ENCODE data around the gene TTR. TPM values are rescaled to one million over a fixed set of nuclear protein-coding genes. Genes with fewer than 3 reads are reported as not detected.

The TTR gene
- total and polyA plus RNA-seq, 2 donors (not counting 1 experiment from before 2014, with no cell fraction given): not detected

GRCh38 chr18:31579375-31579774 is 12.3 kb upstream of the TTR start:
- Histone ChIP-seq H3K27ac (ENCODE audit: low read length in 2 of 2) (no peak overlapping the region), H3K36me3 (replicated peaks in 1 of 2; ENCODE audit: control extremely low read depth in 1 of 2, control insufficient read depth in 1 of 2, extremely low read depth in 1 of 2, insufficient read depth in 2 of 2, low read length in 1 of 2) (no peaks in the 10 kb centered on the region), H2AFZ (ENCODE audit: insufficient read depth, low read depth, low read length, poor library complexity, severe bottlenecking) (no peak overlapping the region), H3K79me2 (ENCODE audit: control insufficient read depth, insufficient read depth, low read length) (no peaks in the 10 kb centered on the region), H3K4me3 (ENCODE audit: control extremely low read depth in 1 of 5, extremely low read depth in 1 of 5, insufficient read depth in 1 of 5, low read depth in 2 of 5, low read length in 4 of 5) (no peak overlapping the region), H3K9me3 (ENCODE audit: control extremely low read depth in 1 of 3, control insufficient read depth in 2 of 3, insufficient read depth in 1 of 3, low read length in 2 of 3) (no peaks in the 10 kb centered on the region), H4K20me1 (ENCODE audit: control insufficient read depth, insufficient read depth, low read length, poor library complexity, severe bottlenecking) (no peaks in the 10 kb centered on the region), H3K27me3 (replicated peaks in 1 of 4; ENCODE audit: control extremely low read depth in 1 of 4, control insufficient read depth in 3 of 4, insufficient read depth in 4 of 4, low read length in 3 of 4) (no peaks in the 10 kb centered on the region), H3K4me1 (ENCODE audit: control insufficient read depth in 2 of 2, insufficient read depth in 2 of 2, low read length in 2 of 2) (no peaks in the 10 kb centered on the region), H3K9ac (ENCODE audit: low read length) (no peak overlapping the region), H3K4me2 (replicated peaks; ENCODE audit: low read depth, low read length, poor library complexity, severe bottlenecking) (no peak overlapping the region)
- intact Hi-C loops (cut with micrococcal nuclease): no loop called here
- H3K4me1 Mint-ChIP-seq: no peaks in the 10 kb centered on the region
- H3K9me3 Mint-ChIP-seq (ENCODE audit: insufficient read depth): no peaks in the 10 kb centered on the region
- H3K27me3 Mint-ChIP-seq: no peaks in the 10 kb centered on the region
- 94% methylated on average over 2 of the region's 2 CpGs for WGBS (ENCODE audit: insufficient coverage)
- ATAC-seq (ENCODE audit: low read depth) (no peak), DNase-seq (no peak)
- TF ChIP-seq EZH2 (IDR thresholded peaks at IDR 0.05; ENCODE audit: borderline replicate concordance, insufficient read depth, low read depth, low read length, poor library complexity, severe bottlenecking) (no peak), CTCF (IDR thresholded peaks at IDR 0.05) (no peak)
- H3K27ac Mint-ChIP-seq: no peak overlapping the region
- CTCF ChIA-PET: interaction anchor here (1.1 kb wide), 1 partner anchor 23 kb away, joined by 3 read pairs; no protein-coding TSS in a partner anchor
- H3K4me3 Mint-ChIP-seq: no peak overlapping the region
- POLR2A ChIA-PET: no interaction called here

- Mint-ChIP-seq H3K9me3 (ENCODE audit: insufficient read depth) (no peaks in the 10 kb centered on the region), H3K27ac (no peak overlapping the region)
Measured at GRCh38 chr18:31581498-31582197, 10.0 kb upstream of the TTR start.

More at GRCh38 chr18:31581498-31582197, 10.0 kb upstream of the TTR start:
- Histone ChIP-seq H2AFZ (ENCODE audit: insufficient read depth, low read depth, low read length, poor library complexity, severe bottlenecking) (no peak overlapping the region), H3K4me2 (replicated peaks; ENCODE audit: low read depth, low read length, poor library complexity, severe bottlenecking) (no peak overlapping the region), H3K4me3 (ENCODE audit: control extremely low read depth in 1 of 5, extremely low read depth in 1 of 5, insufficient read depth in 1 of 5, low read depth in 2 of 5, low read length in 4 of 5) (no peak overlapping the region), H3K4me1 (ENCODE audit: control insufficient read depth in 2 of 2, insufficient read depth in 2 of 2, low read length in 2 of 2) (no peaks in the 10 kb centered on the region), H3K9ac (ENCODE audit: low read length) (no peak overlapping the region), H3K9me3 (ENCODE audit: control extremely low read depth in 1 of 3, control insufficient read depth in 2 of 3, insufficient read depth in 1 of 3, low read length in 2 of 3) (no peaks in the 10 kb centered on the region), H3K27me3 (replicated peaks in 1 of 4; ENCODE audit: control extremely low read depth in 1 of 4, control insufficient read depth in 3 of 4, insufficient read depth in 4 of 4, low read length in 3 of 4) (no peaks in the 10 kb centered on the region), H3K27ac (ENCODE audit: low read length in 2 of 2) (no peak overlapping the region), H3K79me2 (ENCODE audit: control insufficient read depth, insufficient read depth, low read length) (no peaks in the 10 kb centered on the region), H4K20me1 (ENCODE audit: control insufficient read depth, insufficient read depth, low read length, poor library complexity, severe bottlenecking) (no peaks in the 10 kb centered on the region), H3K36me3 (replicated peaks in 1 of 2; ENCODE audit: control extremely low read depth in 1 of 2, control insufficient read depth in 1 of 2, extremely low read depth in 1 of 2, insufficient read depth in 2 of 2, low read length in 1 of 2) (no peaks in the 10 kb centered on the region)
- CTCF ChIA-PET: no interaction called here
- intact Hi-C loops (cut with micrococcal nuclease): no loop called here
- H3K27me3 Mint-ChIP-seq: no peaks in the 10 kb centered on the region
- no CpG with 5 or more reads among the region's 4 CpGs for WGBS (ENCODE audit: insufficient coverage)
- TF ChIP-seq EZH2 (IDR thresholded peaks at IDR 0.05; ENCODE audit: borderline replicate concordance, insufficient read depth, low read depth, low read length, poor library complexity, severe bottlenecking): no peak
- TF ChIP-seq CTCF (IDR thresholded peaks at IDR 0.05): no peak
- no peak overlapping the region for H3K4me3 Mint-ChIP-seq
- DNase-seq (no peak), ATAC-seq (ENCODE audit: low read depth) (no peak)
- POLR2A ChIA-PET: no interaction called here
- H3K4me1 Mint-ChIP-seq: no peaks in the 10 kb centered on the region

Data from B cell (primary cell).